OCI-LY1 (cell line): Measurements from ENCODE around the gene PROK2.

ENCODE experiments used
- H2AFZ ChIP-seq: fragments of 200-600 bp; sonication (generic), shearing (Covaris generic); 2 replicates; pipeline ENCODE4 v1.6.0; 2014; ENCODE audit warnings: antibody characterized with exemption, mild to moderate bottlenecking, low read length
- H3F3A ChIP-seq: fragments of 200-600 bp; sonication (generic), shearing (Covaris generic); 2 replicates; pipeline ENCODE4 v1.6.0; 2014; ENCODE audit warnings: mild to moderate bottlenecking, antibody characterized with exemption, low read length, moderate library complexity; ENCODE audit not compliant: insufficient read depth
- H3K27ac ChIP-seq: fragments of 200-600 bp; sonication (generic); 2 replicates; pipeline ENCODE4 v1.5.1; 2014; ENCODE audit warnings: low read length, mixed run types, mild to moderate bottlenecking, low read depth; ENCODE audit not compliant: poor library complexity, severe bottlenecking
- H3K27me3 ChIP-seq: fragments of 200-600 bp; sonication (generic); 2 replicates; pipeline ENCODE4 v1.6.0; 2014; ENCODE audit warnings: antibody characterized with exemption, mild to moderate bottlenecking, low read length, moderate library complexity; ENCODE audit not compliant: insufficient read depth
- H3K36me3 ChIP-seq: fragments of 200-600 bp; sonication (generic); 2 replicates; pipeline ENCODE4 v1.6.1; 2014; ENCODE audit warnings: mild to moderate bottlenecking, antibody characterized with exemption, low read length, moderate library complexity, mixed read lengths; ENCODE audit not compliant: insufficient read depth
- H3K4me1 ChIP-seq: fragments of 200-600 bp; sonication (generic); 2 replicates; pipeline ENCODE4 v1.5.1; 2014; ENCODE audit warnings: mild to moderate bottlenecking, low read length, moderate library complexity; ENCODE audit not compliant: insufficient read depth, severe bottlenecking
- H3K4me2 ChIP-seq: fragments of 200-600 bp; sonication (generic), shearing (Covaris generic); 2 replicates; pipeline ENCODE4 v1.6.1; 2014; ENCODE audit warnings: low read length
- H3K4me3 ChIP-seq: fragments of 200-600 bp; sonication (generic); 2 replicates; pipeline ENCODE4 v1.5.1; 2014; ENCODE audit warnings: low read length, low read depth, mild to moderate bottlenecking, mixed read lengths; ENCODE audit not compliant: poor library complexity, severe bottlenecking
- H3K79me2 ChIP-seq: fragments of 200-600 bp; shearing (Covaris generic); 2 replicates; pipeline ENCODE4 v1.6.1; 2016; ENCODE audit warnings: mixed run types, low read length, mixed read lengths; ENCODE audit not compliant: insufficient read depth
- H3K9ac ChIP-seq: fragments of 200-600 bp; sonication (generic), shearing (Covaris generic); 2 replicates; pipeline ENCODE4 v1.6.1; 2014; ENCODE audit warnings: mild to moderate bottlenecking, low read length, mixed read lengths
- H3K9me2 ChIP-seq: fragments of 200-600 bp; sonication (generic), shearing (Covaris generic); 2 replicates; pipeline ENCODE4 v1.6.1; 2014; ENCODE audit warnings: low read depth, mild to moderate bottlenecking, low read length, mixed read lengths
- H3K9me3 ChIP-seq: fragments of 200-600 bp; shearing (Covaris generic); 2 replicates; pipeline ENCODE4 v1.6.1; 2014; ENCODE audit warnings: low read length, mixed read lengths
- H4K20me1 ChIP-seq: fragments of 200-600 bp; sonication (generic), shearing (Covaris generic); 2 replicates; pipeline ENCODE4 v1.6.0; 2016; ENCODE audit warnings: mild to moderate bottlenecking, low read length; ENCODE audit not compliant: insufficient read depth
- EZH2 ChIP-seq: fragments of 200-600 bp; sonication (generic), shearing (Covaris generic); IDR thresholded peaks from 2 replicates; pipeline ENCODE4 v1.8.0; 2017; ENCODE audit warnings: borderline replicate concordance, mixed run types, mild to moderate bottlenecking, antibody characterized with exemption, low read length, moderate library complexity, mixed read lengths
- TF ChIP-seq, protein P1 (sequence below): fragments of 200-600 bp; sonication (generic), shearing (Covaris generic); IDR thresholded peaks from 2 replicates; pipeline ENCODE4 v1.5.1; 2017; ENCODE audit warnings: mild to moderate bottlenecking, antibody characterized with exemption, low read length, moderate library complexity, mixed read lengths

Gene PROK2

DNA sequence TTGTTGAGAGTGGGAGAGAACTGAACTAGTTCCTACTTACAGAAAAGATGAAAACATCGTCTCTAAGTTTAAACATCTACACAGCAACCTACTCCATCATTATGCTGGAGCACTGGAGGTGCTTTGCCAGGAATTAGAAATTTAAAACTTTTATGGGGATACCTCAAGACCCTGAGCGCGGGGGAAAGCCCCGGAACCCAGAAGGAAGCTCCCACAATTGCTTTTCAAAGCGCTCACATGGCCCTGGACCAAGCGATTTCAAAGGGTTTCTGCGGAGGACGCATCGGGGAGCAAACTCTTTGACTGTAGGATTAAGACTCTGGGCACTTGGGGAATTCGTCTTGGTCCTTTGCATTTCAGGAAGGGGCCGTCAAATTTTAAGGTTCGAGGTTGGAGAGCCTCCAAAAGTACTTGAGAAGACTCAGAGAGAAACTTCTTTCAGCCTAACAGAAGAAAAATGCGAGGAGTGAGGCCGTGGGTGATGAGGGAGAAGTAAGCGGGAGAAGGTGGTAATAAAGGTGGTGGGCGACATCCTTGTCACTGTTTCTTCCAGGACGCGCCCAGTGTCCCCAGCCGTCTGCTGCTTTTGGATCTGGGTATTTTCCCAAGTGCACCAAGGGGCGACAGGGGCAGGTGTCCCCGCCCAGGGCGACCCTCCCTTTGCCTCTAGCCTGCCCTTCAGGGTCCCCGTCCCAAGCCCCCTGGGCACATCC is 591 bp downstream of the PROK2 start:
- Histone ChIP-seq H3F3A (no peaks in the 10 kb centered on the region), H3K79me2 (no peaks in the 10 kb centered on the region), H2AFZ (no peak overlapping the region), H3K27ac (no peak overlapping the region), H3K4me1 (no peaks in the 10 kb centered on the region), H3K9me3 (no peaks in the 10 kb centered on the region), H3K9me2 (no peaks in the 10 kb centered on the region), H3K27me3 (no peaks in the 10 kb centered on the region), H3K4me3 (no peak overlapping the region), H3K9ac (no peak overlapping the region), H3K36me3 (no peaks in the 10 kb centered on the region), H4K20me1 (no peaks in the 10 kb centered on the region), H3K4me2 (no peak overlapping the region)
- TF ChIP-seq EZH2, result no peak
- TF ChIP-seq, protein P1, sequence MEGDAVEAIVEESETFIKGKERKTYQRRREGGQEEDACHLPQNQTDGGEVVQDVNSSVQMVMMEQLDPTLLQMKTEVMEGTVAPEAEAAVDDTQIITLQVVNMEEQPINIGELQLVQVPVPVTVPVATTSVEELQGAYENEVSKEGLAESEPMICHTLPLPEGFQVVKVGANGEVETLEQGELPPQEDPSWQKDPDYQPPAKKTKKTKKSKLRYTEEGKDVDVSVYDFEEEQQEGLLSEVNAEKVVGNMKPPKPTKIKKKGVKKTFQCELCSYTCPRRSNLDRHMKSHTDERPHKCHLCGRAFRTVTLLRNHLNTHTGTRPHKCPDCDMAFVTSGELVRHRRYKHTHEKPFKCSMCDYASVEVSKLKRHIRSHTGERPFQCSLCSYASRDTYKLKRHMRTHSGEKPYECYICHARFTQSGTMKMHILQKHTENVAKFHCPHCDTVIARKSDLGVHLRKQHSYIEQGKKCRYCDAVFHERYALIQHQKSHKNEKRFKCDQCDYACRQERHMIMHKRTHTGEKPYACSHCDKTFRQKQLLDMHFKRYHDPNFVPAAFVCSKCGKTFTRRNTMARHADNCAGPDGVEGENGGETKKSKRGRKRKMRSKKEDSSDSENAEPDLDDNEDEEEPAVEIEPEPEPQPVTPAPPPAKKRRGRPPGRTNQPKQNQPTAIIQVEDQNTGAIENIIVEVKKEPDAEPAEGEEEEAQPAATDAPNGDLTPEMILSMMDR, result no peak

DNA sequence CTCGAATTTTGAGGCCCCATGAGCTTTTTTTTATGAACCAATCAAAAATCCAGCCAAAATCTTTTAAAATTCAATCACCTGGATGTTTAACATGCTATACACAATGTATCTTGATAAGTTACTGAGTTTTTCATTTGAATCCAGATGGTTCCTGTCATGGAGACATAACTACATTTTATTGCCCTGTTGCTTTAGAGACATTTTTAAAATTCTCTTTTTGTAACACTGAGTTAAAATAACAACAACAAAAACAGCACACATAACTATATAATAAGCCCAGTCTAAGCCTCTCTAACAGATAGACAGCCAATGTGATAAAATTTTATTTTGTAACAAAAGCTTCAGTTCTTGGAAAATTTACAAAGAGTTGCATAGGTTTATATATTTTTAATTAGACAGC is 1.8 kb downstream of the PROK2 start:
- Histone ChIP-seq H3K36me3 (no peaks in the 10 kb centered on the region), H3K4me2 (no peak overlapping the region), H3K9me2 (no peaks in the 10 kb centered on the region), H3K9me3 (no peaks in the 10 kb centered on the region), H3K79me2 (no peaks in the 10 kb centered on the region), H3K4me1 (no peaks in the 10 kb centered on the region), H3K27ac (no peak overlapping the region), H3K27me3 (no peaks in the 10 kb centered on the region), H3F3A (no peaks in the 10 kb centered on the region), H4K20me1 (no peaks in the 10 kb centered on the region), H3K9ac (no peak overlapping the region), H2AFZ (no peak overlapping the region), H3K4me3 (no peak overlapping the region)
- no peak for TF ChIP-seq EZH2
- TF ChIP-seq, protein P1, result no peak

DNA sequence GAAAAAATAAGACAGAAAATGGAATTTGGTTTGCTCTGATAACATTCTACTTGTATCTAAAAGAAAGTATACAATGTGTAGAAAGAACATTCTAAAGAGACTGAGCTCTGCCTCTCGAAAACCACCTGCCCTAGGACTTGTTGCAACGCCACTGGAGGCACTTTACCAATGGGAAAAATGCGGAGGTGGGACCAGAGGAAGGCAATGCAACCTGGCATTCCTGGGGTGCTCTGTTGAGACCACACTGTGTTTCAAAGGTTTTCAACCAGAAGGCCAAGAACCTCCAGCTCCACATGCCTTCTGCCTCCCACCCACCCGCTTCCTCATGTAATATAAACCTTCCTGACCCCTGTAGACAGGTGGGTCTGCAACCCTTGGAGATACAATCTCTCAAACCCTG is 4.5 kb downstream of the PROK2 start:
- TF ChIP-seq, protein P1, result no peak
- no peak for TF ChIP-seq EZH2
- Histone ChIP-seq H3K9ac (no peak overlapping the region), H2AFZ (no peak overlapping the region), H3K36me3 (no peaks in the 10 kb centered on the region), H3K4me1 (no peaks in the 10 kb centered on the region), H3K79me2 (no peaks in the 10 kb centered on the region), H3K27me3 (no peaks in the 10 kb centered on the region), H4K20me1 (no peaks in the 10 kb centered on the region), H3K4me3 (no peak overlapping the region), H3K9me3 (no peaks in the 10 kb centered on the region), H3K9me2 (no peaks in the 10 kb centered on the region), H3K27ac (no peak overlapping the region), H3K4me2 (no peak overlapping the region), H3F3A (no peaks in the 10 kb centered on the region)
